ENCODE results near the gene GNS.

Gene GNS

DNA sequence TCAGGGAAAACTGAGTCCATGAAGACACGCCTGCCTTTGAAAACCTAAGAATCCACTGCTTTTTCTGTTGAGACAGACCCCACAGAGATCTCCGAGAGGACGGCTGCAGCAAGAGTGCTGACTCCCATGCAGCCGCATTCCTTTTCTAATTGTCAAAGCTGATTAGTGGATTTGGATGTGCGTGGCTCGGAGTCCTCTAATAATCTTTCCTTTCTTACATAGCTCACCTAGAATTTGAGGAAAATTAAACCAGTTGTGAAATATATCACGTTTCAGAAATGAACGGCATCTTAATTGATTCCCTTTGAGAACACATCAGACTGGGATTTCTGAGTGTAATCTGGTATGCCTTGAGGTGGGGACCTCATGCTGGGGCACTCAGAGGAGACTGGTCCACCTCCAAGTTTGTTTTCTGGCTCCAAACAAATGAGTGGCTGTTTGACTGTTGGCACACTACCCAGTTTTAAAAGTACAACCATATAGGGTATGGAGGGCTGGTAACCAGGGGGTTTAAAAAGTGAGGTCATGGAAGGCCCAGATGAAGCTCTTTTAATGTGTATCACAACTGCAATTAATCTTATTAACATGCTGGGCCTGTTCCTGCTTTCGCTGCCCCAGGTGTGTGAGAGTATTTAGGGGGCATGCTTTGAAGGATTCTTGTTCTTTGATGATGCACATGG is 85.6 kb downstream of the GNS start:
- DNase-seq = no peak
- Histone ChIP-seq H3K27me3 (replicated peaks) (no peaks in the 10 kb centered on the region), H3K36me3 (replicated peaks) (no peaks in the 10 kb centered on the region), H3K4me3 (ENCODE audit: low read depth, low read length) (no peak overlapping the region), H3K27ac (no peak overlapping the region)
- TF ChIP-seq, protein P1, sequence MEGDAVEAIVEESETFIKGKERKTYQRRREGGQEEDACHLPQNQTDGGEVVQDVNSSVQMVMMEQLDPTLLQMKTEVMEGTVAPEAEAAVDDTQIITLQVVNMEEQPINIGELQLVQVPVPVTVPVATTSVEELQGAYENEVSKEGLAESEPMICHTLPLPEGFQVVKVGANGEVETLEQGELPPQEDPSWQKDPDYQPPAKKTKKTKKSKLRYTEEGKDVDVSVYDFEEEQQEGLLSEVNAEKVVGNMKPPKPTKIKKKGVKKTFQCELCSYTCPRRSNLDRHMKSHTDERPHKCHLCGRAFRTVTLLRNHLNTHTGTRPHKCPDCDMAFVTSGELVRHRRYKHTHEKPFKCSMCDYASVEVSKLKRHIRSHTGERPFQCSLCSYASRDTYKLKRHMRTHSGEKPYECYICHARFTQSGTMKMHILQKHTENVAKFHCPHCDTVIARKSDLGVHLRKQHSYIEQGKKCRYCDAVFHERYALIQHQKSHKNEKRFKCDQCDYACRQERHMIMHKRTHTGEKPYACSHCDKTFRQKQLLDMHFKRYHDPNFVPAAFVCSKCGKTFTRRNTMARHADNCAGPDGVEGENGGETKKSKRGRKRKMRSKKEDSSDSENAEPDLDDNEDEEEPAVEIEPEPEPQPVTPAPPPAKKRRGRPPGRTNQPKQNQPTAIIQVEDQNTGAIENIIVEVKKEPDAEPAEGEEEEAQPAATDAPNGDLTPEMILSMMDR (IDR thresholded peaks at IDR 0.05; ENCODE audit: low read depth, low read length, missing control alignments) = no peak
- in situ Hi-C loops (cut with HindIII; ENCODE audit: low pct_ligation_motif_present, low sequenced_read_pairs) = no loop called here

DNA sequence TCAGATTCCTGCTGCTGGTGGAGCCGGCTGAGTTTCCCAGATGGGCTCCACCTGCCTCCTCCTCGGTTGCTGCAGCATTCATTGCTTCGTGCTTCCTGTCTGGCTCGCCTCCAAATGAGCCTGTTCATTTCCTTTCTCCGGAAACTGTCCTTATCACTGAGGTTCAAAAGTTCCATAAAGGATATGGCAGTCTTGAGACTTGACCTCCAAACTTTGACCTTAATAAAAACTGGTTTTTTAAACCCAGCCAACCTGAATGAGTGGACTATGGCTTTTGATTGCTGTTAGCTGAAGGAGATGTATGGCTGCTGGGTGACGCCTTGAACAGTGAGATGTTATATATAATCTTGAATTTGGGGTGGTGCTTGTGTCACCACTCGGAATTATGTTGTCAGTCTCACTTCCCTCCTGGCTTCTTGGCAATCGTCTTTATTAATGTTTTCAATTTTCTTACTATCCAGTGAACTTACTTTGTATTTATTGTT is 86.2 kb downstream of the GNS start:
- in situ Hi-C loops (cut with HindIII; ENCODE audit: low pct_ligation_motif_present, low sequenced_read_pairs) = no loop called here
- Histone ChIP-seq H3K36me3 (replicated peaks) (no peaks in the 10 kb centered on the region), H3K4me3 (ENCODE audit: low read depth, low read length) (no peak overlapping the region), H3K27ac (no peak overlapping the region), H3K27me3 (replicated peaks) (no peaks in the 10 kb centered on the region)
- TF ChIP-seq, protein P1 (IDR thresholded peaks at IDR 0.05; ENCODE audit: low read depth, low read length, missing control alignments) = no peak
- no peak for DNase-seq

DNA sequence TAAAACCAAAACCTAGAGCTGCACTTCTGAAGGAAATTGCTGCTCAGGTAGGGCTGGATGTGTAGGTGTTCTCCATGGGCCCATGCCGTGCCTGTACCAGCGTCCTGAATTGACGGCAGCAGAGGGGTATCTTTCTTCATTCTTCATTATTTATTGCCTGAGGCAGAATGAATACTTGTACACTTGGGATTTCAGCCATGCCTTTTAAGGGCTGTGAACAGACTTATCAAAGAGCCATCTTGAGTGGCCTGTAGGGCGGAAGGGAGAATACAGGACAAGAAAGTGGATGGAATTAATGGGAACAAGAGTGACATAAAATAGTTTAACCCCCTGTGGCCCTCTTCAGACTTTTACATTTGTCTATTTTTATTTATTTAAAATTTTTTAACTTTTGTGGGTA is 87.5 kb downstream of the GNS start:
- Histone ChIP-seq H3K27ac (no peak overlapping the region), H3K27me3 (replicated peaks) (no peaks in the 10 kb centered on the region), H3K36me3 (replicated peaks) (no peaks in the 10 kb centered on the region), H3K4me3 (ENCODE audit: low read depth, low read length) (no peak overlapping the region)
- in situ Hi-C loops (cut with HindIII; ENCODE audit: low pct_ligation_motif_present, low sequenced_read_pairs) = no loop called here
- TF ChIP-seq, protein P1 (IDR thresholded peaks at IDR 0.05; ENCODE audit: low read depth, low read length, missing control alignments) = no peak
- no peak for DNase-seq

DNA sequence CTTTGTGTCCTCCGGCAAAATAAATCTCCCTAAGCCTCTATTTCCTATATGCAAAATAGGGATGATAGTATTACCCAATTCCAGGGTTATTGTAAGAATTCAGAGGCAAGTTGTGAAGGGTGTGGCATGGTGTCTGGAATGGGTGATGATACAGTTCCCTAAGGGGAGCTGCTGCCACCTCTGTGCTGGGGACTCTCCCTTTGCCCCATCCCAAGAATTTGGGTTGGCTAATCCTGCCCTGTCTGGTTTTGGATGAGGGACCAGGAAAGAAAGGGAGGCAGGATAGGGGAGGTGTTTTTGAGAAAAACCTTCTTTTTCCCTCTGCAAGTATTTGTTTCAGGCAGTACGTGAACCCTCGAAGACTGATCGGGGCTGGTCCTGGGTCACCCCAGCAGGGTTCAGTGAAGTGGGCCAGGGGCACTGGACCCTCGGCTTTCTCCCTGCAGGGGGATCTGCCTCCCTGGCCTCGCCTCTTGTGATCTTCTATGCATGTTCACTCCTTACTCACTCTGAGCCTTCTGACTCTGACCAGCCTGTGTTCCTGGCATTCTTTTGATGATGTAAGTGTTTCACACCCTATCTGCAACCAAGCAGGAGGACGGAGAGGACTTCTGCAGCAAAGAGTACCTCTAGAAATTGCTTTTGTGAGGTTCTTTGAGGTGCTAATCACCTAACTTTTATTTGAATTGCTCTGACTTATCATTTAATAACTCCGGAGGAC is 88.1 kb downstream of the GNS start:
- TF ChIP-seq, protein P1 (IDR thresholded peaks at IDR 0.05; ENCODE audit: low read depth, low read length, missing control alignments) = no peak
- Histone ChIP-seq H3K27ac (no peak overlapping the region), H3K4me3 (ENCODE audit: low read depth, low read length) (no peak overlapping the region), H3K36me3 (replicated peaks) (no peaks in the 10 kb centered on the region), H3K27me3 (replicated peaks) (no peaks in the 10 kb centered on the region)
- in situ Hi-C loops (cut with HindIII; ENCODE audit: low pct_ligation_motif_present, low sequenced_read_pairs) = no loop called here
- DNase-seq = peak; percentile 52

DNA sequence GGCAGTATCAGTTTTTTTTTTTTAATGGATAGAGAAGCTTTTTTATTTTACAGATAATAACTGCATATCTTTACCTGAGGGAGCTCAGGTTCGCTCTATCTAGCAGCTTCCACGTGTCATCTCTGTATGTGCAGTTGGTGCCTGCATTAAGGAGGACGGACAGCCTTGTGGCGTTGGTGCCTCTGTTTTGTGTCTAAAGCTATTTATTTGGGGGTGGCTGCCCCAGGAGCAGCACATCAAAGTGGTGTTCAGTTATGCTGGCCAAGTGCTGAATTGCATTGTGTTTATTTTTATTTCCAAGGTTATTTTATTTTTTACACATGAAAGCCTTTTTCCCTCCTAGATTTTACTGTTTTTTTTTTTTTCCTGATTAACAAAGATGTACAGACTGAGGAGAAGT is 89.2 kb downstream of the GNS start:
- TF ChIP-seq, protein P1 (IDR thresholded peaks at IDR 0.05; ENCODE audit: low read depth, low read length, missing control alignments) = no peak
- Histone ChIP-seq H3K4me3 (ENCODE audit: low read depth, low read length) (no peak overlapping the region), H3K27ac (no peak overlapping the region), H3K36me3 (replicated peaks) (no peaks in the 10 kb centered on the region), H3K27me3 (replicated peaks) (no peaks in the 10 kb centered on the region)
- DNase-seq = no peak
- in situ Hi-C loops (cut with HindIII; ENCODE audit: low pct_ligation_motif_present, low sequenced_read_pairs) = no loop called here
